PC-3 (cell line): ENCODE results near the gene ZNF366. TPM values are rescaled to one million over a fixed set of nuclear protein-coding genes. Genes with fewer than 3 reads are reported as not detected.
A peak's percentile ranks its signal among the peaks of the same experiment; 100 is the strongest.

Experiments used
- ATAC-seq: fragments of 200-7000 bp; cut with Tn5 transposase; 2 replicates; pipeline ENCODE4 v1.9.1; 2020; ENCODE audit warnings: mild to moderate bottlenecking, moderate library complexity
- BruUV-seq: library from RNA; stranded (reverse); fragments of 400-500 nt; replicated peaks from 2 replicates; lab custom pipeline; 2021; lab: Mats Ljungman, UMichigan
- CTCF ChIA-PET: fragments of 300-600 bp; sonication (Branson Sonifier 250); formaldehyde crosslinking; loops from one replicate; lab custom pipeline; 2022; ENCODE audit warnings: antibody characterized with exemption; lab: Charles Lee
- POLR2A ChIA-PET: fragments of 300-600 bp; sonication (Branson Sonifier 250); formaldehyde crosslinking; loops from one replicate; lab custom pipeline; 2022; ENCODE audit warnings: antibody characterized with exemption; ENCODE audit not compliant: unreplicated experiment; lab: Charles Lee
- DNase-seq: peaks from one replicate; pipeline ENCODE4 v3.0.0-alpha.2; 2015
- H2AFZ ChIP-seq: fragments of 300-600 bp; sonication (generic); 2 replicates; pipeline ENCODE4 v1.6.0; 2016; ENCODE audit warnings: antibody characterized with exemption, low read length
- H3F3A ChIP-seq: fragments of 300-600 bp; sonication (generic); one replicate; pipeline ENCODE4 v1.6.0; 2017; ENCODE audit warnings: antibody characterized with exemption, low read length, control low read depth, mild to moderate bottlenecking; ENCODE audit not compliant: unreplicated experiment
- H3K27ac ChIP-seq: fragments of 300-600 bp; sonication (generic); 2 replicates; pipeline ENCODE4 v1.5.1; 2016; ENCODE audit warnings: mild to moderate bottlenecking, low read length
- H3K27me3 ChIP-seq: fragments of 300-600 bp; sonication (generic); 2 replicates; pipeline ENCODE4 v1.6.1; 2016; ENCODE audit warnings: low read length, mixed read lengths
- H3K36me3 ChIP-seq: fragments of 300-600 bp; sonication (generic); 2 replicates; pipeline ENCODE4 v1.6.1; 2016; ENCODE audit warnings: low read depth, mixed run types, low read length, mixed read lengths
- H3K4me1 ChIP-seq: fragments of 300-600 bp; sonication (generic); 2 replicates; pipeline ENCODE4 v1.5.1; 2016; ENCODE audit warnings: low read length; ENCODE audit not compliant: insufficient read depth
- H3K4me2 ChIP-seq: fragments of 300-600 bp; sonication (generic); 2 replicates; pipeline ENCODE4 v1.6.0; 2016; ENCODE audit warnings: low read length
- H3K4me3 ChIP-seq: fragments of 300-600 bp; sonication (generic); 2 replicates; pipeline ENCODE4 v1.5.1; 2016; ENCODE audit warnings: mild to moderate bottlenecking, low read length, mixed read lengths
- H3K79me2 ChIP-seq: fragments of 300-600 bp; sonication (generic); 2 replicates; pipeline ENCODE4 v1.6.1; 2017; ENCODE audit warnings: low read length, mixed read lengths
- H3K9ac ChIP-seq: fragments of 300-600 bp; sonication (generic); 2 replicates; pipeline ENCODE4 v1.6.0; 2016; ENCODE audit warnings: mild to moderate bottlenecking, low read length
- H3K9me2 ChIP-seq: fragments of 300-600 bp; sonication (generic); replicated peaks from 2 replicates; pipeline ENCODE4 v1.6.1; 2016; ENCODE audit warnings: mixed run types, low read length, mixed read lengths
- H3K9me3 ChIP-seq: fragments of 300-600 bp; sonication (generic); 2 replicates; pipeline ENCODE4 v1.6.1; 2016; ENCODE audit warnings: low read length, mixed read lengths
- H4K20me1 ChIP-seq: fragments of 300-600 bp; sonication (generic); 2 replicates; pipeline ENCODE4 v1.6.1; 2016; ENCODE audit warnings: low read length, mixed read lengths
- EZH2 ChIP-seq: fragments of 300-600 bp; sonication (generic); IDR thresholded peaks from one replicate; pipeline ENCODE4 v1.6.1; 2017; ENCODE audit warnings: antibody characterized with exemption, mild to moderate bottlenecking, low read length; ENCODE audit not compliant: unreplicated experiment
- EZH2phosphoT487 ChIP-seq: fragments of 300-600 bp; sonication (generic); IDR thresholded peaks from 2 replicates; pipeline ENCODE4 v1.6.1; 2018; ENCODE audit warnings: mild to moderate bottlenecking, antibody characterized with exemption, low read length, borderline replicate concordance
- intact Hi-C: fragments of 100-400 bp; cut with micrococcal nuclease; formaldehyde crosslinking; loops from 2 replicates; pipeline ENCODE4 v1.9.0; 2023
- total RNA-seq: library from RNA; depleted of rRNA; stranded (reverse); fragments of >200 nt; gene quantifications from 2 replicates; pipeline ENCODE4 v1.2.3, GENCODE V29; 2014
- TF ChIP-seq, protein P1 (sequence below): fragments of 300-600 bp; sonication (generic); conservative IDR thresholded peaks from 2 replicates; pipeline ENCODE4 v1.5.1; 2017; ENCODE audit warnings: antibody characterized with exemption, low read depth, mild to moderate bottlenecking, low read length

ZNF366 gene
- total RNA-seq, 1 experiment from 2014 or later, result not detected

DNA sequence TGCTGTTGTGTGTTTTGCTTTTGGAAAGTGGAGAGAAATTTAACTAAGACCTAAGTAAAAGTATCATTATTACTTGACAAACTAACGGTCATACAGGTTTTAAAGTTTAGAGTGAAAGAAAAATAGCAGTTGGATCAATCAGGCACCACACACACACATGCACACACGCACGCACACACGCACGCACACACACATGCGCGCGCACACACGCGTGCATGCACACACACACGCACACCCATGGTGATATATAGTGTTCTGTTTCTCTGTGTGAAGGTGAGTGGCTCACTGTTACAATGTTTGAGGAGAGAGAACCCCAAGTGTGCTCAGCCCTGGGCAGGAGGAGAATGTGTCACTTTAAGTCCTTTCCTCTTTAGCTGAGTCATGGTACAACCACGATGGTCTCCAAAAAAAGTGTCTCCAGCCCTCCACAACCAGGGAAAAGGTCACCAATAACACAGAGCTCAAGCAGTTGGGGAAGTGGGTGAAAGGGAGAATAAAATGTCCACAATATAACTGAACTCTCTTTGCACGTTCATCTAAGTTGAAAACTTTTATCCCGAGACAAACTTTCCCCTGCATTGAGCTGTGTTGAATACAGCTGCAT, 3.2 kb downstream of the ZNF366 start:
- ChIA-PET POLR2A (no interaction called here), CTCF (no interaction called here)
- Histone ChIP-seq H3K27me3 (no peaks in the 10 kb centered on the region), H3F3A (no peaks in the 10 kb centered on the region), H4K20me1 (no peaks in the 10 kb centered on the region), H3K4me1 (peaks cover 23% of the 10 kb centered on the region), H3K4me3 (no peak overlapping the region), H3K9me2 (no peaks in the 10 kb centered on the region), H3K36me3 (no peaks in the 10 kb centered on the region), H3K4me2 (peak overlapping the region; percentile 67), H3K9me3 (no peaks in the 10 kb centered on the region), H2AFZ (peak overlapping the region; percentile 62), H3K9ac (peak overlapping the region; percentile 19; the same call in 1 of the 2 replicates), H3K79me2 (no peaks in the 10 kb centered on the region), H3K27ac (peak overlapping the region; percentile 64)
- TF ChIP-seq, protein P1, sequence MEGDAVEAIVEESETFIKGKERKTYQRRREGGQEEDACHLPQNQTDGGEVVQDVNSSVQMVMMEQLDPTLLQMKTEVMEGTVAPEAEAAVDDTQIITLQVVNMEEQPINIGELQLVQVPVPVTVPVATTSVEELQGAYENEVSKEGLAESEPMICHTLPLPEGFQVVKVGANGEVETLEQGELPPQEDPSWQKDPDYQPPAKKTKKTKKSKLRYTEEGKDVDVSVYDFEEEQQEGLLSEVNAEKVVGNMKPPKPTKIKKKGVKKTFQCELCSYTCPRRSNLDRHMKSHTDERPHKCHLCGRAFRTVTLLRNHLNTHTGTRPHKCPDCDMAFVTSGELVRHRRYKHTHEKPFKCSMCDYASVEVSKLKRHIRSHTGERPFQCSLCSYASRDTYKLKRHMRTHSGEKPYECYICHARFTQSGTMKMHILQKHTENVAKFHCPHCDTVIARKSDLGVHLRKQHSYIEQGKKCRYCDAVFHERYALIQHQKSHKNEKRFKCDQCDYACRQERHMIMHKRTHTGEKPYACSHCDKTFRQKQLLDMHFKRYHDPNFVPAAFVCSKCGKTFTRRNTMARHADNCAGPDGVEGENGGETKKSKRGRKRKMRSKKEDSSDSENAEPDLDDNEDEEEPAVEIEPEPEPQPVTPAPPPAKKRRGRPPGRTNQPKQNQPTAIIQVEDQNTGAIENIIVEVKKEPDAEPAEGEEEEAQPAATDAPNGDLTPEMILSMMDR, result no peak
- TF ChIP-seq EZH2 (no peak), EZH2phosphoT487 (no peak)
- intact Hi-C loops, result no loop called here
- no TSS peak for BruUV-seq
- DNase-seq (peak; percentile 79), ATAC-seq (peak; percentile 95)

DNA sequence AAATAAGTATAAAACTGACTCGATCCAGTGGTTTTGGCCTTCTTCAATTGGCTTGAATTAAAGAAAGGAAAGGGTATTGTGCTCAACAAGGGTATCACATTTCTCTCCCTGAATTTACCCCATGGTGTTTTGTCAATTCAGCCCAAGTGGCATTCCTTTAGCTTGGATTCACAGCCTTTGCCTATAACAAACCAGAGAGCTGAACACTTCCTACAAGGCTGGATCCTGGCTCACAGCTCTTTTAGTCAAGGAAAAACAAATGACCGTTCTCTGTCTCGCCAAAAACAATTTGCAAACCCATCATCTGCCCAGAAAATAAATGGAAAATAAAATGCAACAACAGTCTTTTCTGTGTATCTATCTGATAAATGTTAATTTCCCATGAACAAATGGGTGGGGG, 5.7 kb downstream of the ZNF366 start:
- no peak overlapping the region for H3K4me3 ChIP-seq
- no peaks in the 10 kb centered on the region for H3K9me2 ChIP-seq
- TF ChIP-seq EZH2 (no peak), EZH2phosphoT487 (no peak)
- TF ChIP-seq, protein P1, result no peak
- H3K4me1 ChIP-seq, result peaks cover 38% of the 10 kb centered on the region
- H3K27me3 ChIP-seq, result no peaks in the 10 kb centered on the region
- BruUV-seq, result no TSS peak
- H3K79me2 ChIP-seq, result no peaks in the 10 kb centered on the region
- H2AFZ ChIP-seq, result no peak overlapping the region
- ChIA-PET POLR2A (no interaction called here), CTCF (no interaction called here)
- no peaks in the 10 kb centered on the region for H3K36me3 ChIP-seq
- no peaks in the 10 kb centered on the region for H4K20me1 ChIP-seq
- ATAC-seq (no peak), DNase-seq (no peak)
- no peak overlapping the region for H3K9ac ChIP-seq
- no peaks in the 10 kb centered on the region for H3F3A ChIP-seq
- intact Hi-C loops, result no loop called here
- H3K27ac ChIP-seq, result no peak overlapping the region
- no peak overlapping the region for H3K4me2 ChIP-seq
- H3K9me3 ChIP-seq, result no peaks in the 10 kb centered on the region

DNA sequence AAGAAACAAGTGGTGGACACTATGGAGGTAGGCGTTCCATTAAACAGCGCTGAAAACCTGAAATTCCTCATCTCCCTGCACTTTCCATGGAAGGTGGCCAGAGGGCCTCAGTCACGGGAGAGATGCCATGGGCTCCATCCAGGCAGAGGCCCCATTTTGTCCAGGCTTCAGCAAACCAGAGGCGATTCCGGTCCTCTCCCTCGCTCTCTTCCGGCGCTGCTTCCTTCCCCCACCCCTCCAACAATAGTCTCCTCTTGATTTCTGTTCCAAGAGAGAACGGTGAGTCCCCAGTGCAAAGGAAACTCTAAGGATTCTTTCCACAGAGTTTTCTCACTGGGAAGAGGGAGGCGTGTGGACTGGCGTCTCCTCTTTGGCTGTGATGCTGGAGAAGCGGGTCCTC, 7.5 kb downstream of the ZNF366 start:
- no peak overlapping the region for H3K4me2 ChIP-seq
- H3K9me2 ChIP-seq, result no peaks in the 10 kb centered on the region
- no peak for TF ChIP-seq EZH2
- TF ChIP-seq, protein P1, result no peak
- TF ChIP-seq EZH2phosphoT487, result no peak
- intact Hi-C loops, result loop anchor here (5.0 kb wide), 1 partner anchor 47 kb away; no protein-coding TSS in a partner anchor
- H3K79me2 ChIP-seq, result no peaks in the 10 kb centered on the region
- DNase-seq (no peak), ATAC-seq (no peak)
- no peak overlapping the region for H3K27ac ChIP-seq
- ChIA-PET POLR2A (no interaction called here), CTCF (no interaction called here)
- H3K4me1 ChIP-seq, result peaks cover 32% of the 10 kb centered on the region
- no peak overlapping the region for H3K9ac ChIP-seq
- H3K9me3 ChIP-seq, result no peaks in the 10 kb centered on the region
- H3K36me3 ChIP-seq, result no peaks in the 10 kb centered on the region
- no peak overlapping the region for H2AFZ ChIP-seq
- BruUV-seq, result no TSS peak
- no peak overlapping the region for H3K4me3 ChIP-seq
- H4K20me1 ChIP-seq, result no peaks in the 10 kb centered on the region
- H3F3A ChIP-seq, result no peaks in the 10 kb centered on the region
- no peaks in the 10 kb centered on the region for H3K27me3 ChIP-seq
